Urothelium cell line (cell line): ENCODE results near the gene SMIM36.
"Not testable (repeated sequence)": the region's sequence is repeated elsewhere in the genome, so short reads cannot be mapped to it uniquely, and the experiment has no call there.

ENCODE experiments used
- DNase-seq: peaks from one replicate; pipeline ENCODE4 v3.0.0; 2011; ENCODE audit warnings: low spot score, mixed read lengths
- FAIRE-seq: peaks from 2 replicates; lab custom pipeline; 2011; peaks lifted over from hg19 to GRCh38; lab: Jason Lieb, UNC

Gene SMIM36

GRCh38 chr17:55417411-55418268 lies 93.6 kb downstream of the SMIM36 start:
- DNase-seq: no peak
- FAIRE-seq: no peak

DNA sequence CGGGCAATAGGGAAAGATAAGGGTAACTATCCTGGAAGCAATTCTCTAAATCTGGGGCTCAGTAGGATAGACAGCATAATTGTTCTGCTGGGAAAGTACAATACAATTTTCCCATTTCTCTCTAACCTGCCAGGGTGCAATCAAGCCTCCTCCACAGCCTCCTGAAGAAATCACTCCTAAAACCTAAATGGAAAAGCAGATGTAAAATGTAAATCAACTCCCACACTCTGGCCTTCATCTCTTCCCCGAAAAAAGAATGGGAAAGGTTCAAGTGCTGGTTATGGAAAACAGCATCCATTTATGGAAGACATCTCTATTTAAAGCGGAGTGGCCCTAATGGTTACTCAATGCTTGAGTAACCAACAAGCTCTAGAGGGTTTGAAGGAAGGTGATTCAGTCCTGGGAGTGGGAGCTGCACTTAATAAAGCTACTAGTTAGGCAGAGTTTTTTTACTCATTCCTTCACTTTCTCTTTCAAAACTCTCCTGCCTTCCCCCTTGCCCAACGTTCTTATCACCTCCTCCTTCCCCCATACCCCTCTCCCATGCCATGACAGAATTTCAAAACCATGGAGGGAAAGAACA lies 94.7 kb downstream of the SMIM36 start:
- DNase-seq: no peak
- FAIRE-seq: no peak

DNA sequence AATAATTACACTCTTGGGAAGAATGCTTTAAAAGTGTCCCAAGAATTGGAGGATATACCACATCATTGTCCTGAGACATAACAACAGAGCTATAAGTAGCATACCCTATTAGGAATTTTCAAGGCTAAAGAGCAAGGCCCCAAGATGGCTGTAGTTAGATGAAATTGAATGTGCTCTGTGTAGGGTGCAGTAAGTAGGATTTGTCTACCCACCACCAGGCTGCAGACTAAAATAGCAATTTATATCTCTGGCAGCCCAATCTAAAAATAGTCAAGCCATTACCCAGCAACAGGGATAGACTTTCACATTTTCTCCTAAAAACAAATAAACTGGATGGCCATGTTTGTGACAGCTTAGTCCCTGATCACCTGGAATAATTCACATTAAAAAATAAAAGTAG lies 95.3 kb downstream of the SMIM36 start:
- FAIRE-seq (no peak), DNase-seq (no peak)

DNA sequence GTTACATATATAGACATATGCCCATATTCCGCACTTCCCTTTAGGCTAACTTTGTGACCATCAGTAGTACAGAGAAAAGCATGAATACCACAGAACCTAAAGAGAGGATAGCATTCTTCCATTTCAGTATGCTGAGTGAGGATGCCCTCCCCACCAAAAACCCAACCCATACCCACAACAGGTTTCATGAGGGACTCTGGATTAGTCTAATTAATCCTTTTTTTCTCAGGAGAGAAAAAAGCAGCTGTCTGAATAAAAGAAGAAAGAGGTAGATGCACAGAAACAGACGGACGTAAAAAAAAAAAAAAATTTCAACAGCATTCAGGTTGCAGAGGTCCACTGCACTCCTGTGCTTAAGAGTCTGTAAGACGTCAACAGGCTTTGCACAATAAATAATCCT lies 96.3 kb downstream of the SMIM36 start:
- DNase-seq (no peak), FAIRE-seq (no peak)

- no peak for DNase-seq
- peak; percentile 83 for FAIRE-seq
Observed at GRCh38 chr17:55413825-55414489, 97.3 kb downstream of the SMIM36 start.

DNA sequence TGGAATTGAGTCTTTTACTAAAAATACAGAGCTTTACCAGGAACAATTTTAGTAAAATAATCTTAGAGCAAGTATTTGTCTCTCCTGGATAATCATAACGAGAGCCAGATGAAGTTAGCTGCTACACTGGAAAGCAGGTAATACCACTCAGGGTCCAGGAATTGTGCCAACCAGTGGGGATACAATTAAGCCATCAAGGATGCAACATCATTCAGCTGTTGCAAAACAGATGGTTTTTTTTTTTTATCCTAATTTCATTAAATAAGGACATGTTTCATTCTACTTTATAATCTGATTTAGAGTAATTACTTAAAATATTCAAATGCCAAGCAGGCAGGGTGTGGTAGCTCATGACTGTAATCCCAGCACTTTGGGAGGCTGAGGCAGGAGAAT lies 99.8 kb downstream of the SMIM36 start:
- DNase-seq: no peak

GRCh38 chr17:55410722-55411462 lies 100.4 kb downstream of the SMIM36 start:
- DNase-seq (no peak), FAIRE-seq (no peak)

More for the DNA sequence above, 99.8 kb downstream of the SMIM36 start:
- FAIRE-seq: no peak

DNA sequence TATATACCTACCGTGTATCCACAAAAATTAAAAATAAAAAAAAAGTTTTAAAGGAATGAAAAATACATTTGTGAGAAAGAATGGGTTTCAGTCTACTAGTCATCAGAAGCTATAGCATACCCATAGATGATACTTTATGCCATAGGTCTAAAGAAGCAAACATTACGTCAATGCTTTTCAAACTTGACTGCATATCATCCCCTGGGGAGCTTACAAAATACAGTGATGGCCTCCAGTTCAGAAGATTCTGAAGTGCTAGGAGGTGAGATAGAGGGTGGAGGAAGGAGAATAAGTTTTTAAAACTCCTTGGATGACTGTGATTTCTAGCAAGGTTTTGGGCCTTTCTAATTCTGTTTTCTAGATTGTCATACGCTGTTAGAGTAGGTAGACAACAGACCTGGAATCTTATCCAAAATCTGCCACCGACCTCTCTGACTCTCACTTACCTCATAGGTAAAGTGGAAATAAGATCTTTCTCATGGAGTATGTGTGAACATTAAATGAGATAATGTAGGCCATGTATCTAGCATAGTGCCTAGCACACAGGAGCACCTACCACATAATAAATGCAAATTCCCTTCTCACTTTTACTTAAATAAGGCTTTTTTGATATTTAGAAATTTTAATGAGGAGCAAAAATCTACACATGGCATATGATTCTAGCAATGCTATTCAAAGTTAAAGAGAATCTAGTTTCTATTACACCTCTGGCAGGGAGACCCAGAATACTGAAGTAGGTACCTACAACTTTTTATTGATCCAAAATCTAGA lies 102.0 kb downstream of the SMIM36 start:
- DNase-seq (no peak), FAIRE-seq (no peak)

GRCh38 chr17:55407641-55408566 lies 103.3 kb downstream of the SMIM36 start:
- no peak for DNase-seq
- no peak for FAIRE-seq

DNA sequence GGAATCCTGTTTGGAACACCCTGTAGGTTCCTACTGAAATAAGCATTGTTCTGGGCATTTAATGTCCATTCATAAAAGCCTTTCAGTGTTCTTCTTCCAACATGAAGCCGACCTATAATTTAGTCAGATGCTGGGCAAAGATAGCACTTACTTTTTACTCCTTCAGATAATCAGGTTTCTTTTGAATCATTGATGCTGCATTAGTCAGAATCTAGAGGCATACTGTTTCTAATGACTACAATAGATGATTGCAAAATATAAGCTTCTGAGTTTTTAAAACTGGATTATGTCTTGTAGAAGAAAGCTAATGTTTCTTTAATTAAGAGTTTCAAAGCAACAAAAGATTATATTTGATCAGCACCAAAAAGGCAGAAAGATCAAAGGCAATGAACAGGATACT lies 105.7 kb downstream of the SMIM36 start:
- DNase-seq (no peak), FAIRE-seq (no peak)

DNA sequence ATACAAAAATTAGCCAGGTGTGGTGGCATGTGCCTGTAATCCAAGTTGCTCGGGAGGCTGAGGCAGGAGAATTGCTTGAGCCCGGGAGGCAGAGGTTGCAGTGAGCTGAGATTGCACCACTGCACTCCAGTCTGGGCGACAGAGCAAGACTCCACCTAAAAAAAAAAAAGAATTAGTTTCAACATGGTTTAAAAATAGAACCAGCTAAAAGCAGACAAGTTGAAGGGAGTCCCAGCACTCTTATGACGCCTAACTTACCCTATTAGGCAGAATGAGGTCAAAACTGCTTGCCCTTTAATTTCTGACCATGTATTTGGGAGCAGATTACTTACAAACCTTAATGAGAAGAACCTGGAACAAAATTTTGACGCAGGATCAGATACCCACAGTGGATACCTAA lies 107.1 kb downstream of the SMIM36 start:
- FAIRE-seq: not testable (repeated sequence)

DNA sequence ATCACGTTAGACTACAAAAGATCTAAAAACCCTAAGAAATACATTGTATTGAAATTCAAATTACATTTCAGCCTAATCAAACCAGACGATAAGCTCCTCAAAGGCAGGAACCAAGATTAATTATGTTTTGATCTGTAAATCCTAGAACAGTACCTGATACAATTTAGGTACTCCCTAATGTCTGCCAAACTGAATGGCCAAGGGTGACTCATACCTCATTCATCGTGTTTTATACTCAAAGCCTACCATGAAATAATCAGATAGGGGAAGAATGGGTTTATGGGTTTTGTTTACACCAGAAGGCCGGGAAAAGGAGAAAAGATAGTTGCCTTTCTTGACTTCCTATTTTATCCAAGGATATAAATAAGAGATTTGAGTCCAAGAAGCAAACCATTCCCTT lies 108.9 kb downstream of the SMIM36 start:
- DNase-seq: no peak
- FAIRE-seq: no peak

More for the DNA sequence above, 107.1 kb downstream of the SMIM36 start:
- DNase-seq: not testable (repeated sequence)
